ENCODE data around the gene MACROD2.
A peak's percentile ranks its signal among the peaks of the same experiment; 100 is the strongest.
"Not testable (repeated sequence)": the region's sequence is repeated elsewhere in the genome, so short reads cannot be mapped to it uniquely, and the experiment has no call there.

The MACROD2 gene

GRCh38 chr20:14981486-14981885 is 986.2 kb downstream of the MACROD2 start:
- DNase-seq = not testable (repeated sequence)

DNA sequence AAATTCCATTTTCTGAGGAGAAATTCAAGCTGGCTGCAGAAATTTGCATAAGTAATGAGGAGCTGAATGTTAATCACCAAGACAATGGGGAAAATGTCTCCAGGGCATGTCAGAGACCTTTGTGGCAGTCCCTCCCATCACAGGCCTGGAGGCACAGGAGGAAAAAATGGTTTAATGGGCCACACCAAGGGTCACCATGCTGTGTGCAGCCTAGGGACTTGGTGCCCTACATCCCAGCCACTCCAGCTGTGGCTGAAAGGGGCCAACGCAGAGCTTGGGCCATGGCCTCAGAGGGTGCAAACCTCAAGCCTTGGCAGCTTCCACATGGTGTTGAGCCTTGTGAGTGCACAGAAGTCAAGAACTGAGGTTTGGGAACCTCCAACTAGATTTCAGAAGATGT is 987.0 kb downstream of the MACROD2 start:
- DNase-seq = not testable (repeated sequence)

DNA sequence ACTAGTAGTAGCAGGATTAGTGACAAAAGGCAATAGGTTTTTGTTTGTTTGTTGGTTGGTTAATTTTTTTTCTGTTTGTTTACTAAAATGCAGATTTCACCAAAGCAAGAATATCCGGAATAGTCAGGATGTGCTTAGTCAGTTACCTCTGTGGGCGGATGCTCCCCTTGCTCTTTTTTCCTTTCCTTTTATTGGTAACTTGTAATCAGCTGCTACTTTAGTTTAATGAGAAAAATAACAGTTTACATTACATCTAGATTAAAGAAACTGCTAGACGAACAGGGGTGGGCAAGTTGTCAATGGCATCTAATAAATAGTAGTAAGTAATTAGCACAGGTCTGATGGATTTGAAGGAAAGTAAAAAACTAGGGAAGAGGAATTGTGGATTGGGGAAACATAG is 989.0 kb downstream of the MACROD2 start:
- no peak for DNase-seq

GRCh38 chr20:14984768-14985622 is 989.7 kb downstream of the MACROD2 start:
- DNase-seq = no peak

GRCh38 chr20:14986026-14986655 is 990.8 kb downstream of the MACROD2 start:
- DNase-seq = no peak

DNA sequence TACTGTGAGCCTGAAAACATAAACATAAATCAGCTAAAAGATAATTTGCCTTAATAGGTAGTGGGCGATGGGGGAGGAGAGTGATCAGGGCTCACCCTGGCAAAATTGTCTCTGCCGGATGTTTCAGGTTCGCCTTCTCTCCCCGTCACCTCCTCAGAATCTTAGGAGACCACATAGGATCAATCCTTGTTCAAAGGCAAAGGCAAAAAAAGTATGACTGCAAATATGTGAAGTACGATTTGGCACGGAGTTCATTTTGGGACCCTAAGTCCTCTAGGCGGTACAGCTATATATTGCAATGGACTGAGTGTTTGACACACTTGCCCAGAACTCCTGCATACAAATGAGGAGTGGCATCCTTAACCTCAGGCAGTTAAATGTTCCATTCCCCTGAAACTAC is 991.3 kb downstream of the MACROD2 start:
- no peak for DNase-seq

- DNase-seq = no peak
These were observed 994.4 kb downstream of the MACROD2 start for GRCh38 chr20:14989535-14990290.

GRCh38 chr20:14991023-14991422 is 995.7 kb downstream of the MACROD2 start:
- DNase-seq = peak; percentile 28

- DNase-seq = no peak
These were observed 996.8 kb downstream of the MACROD2 start for GRCh38 chr20:14992153-14992552.

DNA sequence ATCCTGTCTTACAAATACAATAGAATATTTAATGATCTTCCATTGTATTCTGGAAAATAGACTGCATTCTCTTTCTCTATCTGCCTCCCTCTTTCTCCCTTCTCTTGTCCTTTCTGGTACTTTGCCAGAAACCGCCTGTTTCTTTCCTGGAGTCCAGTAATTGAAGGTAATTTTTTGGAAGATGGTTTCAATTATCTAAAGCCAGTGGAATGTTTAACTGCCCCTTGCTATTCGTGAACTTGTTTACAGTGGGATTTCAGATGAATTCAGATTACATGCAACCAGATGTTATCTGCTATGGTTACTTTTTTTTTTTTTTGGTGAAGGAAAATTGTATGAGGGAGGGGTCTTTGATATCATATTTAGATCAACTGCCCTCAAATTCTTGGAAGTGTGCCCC is 997.6 kb downstream of the MACROD2 start:
- no peak for DNase-seq

- DNase-seq = no peak
These were observed 1001.8 kb downstream of the MACROD2 start for GRCh38 chr20:14996883-14997672.

DNA sequence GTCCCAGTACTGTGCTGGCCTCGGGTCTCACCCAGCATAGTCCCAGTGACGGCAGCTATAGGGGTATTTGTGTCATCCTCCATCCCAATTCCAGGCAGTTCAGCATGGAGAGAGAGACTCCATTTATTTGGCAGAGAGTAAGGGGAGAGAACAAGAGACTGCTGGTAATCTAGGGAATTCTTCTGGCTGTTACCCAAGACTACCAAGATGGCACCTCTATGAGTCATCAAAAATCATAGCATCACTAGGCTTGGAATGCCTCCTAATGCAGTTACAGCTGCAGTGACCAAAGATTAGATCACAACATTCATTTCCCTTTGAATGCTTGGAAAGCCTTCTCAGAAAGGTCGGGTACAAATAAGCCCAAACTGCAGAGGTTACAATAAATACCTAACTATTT is 1002.5 kb downstream of the MACROD2 start:
- DNase-seq = no peak

- no peak for DNase-seq
These were observed 1010.1 kb downstream of the MACROD2 start for GRCh38 chr20:15005300-15005986.

DNA sequence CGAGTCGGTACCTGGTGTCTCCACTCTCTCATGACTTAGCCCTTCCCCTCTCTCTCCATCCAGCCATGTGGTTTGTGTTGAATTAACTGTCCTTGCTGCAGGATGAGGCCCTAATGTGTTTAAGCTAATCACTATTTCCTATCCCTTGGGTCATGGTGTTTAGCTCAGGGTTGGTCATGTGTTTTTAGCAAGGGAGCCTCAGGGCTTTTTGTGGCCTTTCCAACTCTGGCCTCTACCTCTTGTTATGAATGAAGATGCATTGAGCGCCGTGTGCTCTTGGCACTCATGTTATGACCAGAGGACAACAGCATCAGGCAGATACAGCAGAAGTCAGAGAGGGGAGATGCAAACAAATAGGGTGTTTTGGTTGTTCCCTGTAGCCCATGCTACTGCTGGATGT is 1016.3 kb downstream of the MACROD2 start:
- DNase-seq = no peak

DNA sequence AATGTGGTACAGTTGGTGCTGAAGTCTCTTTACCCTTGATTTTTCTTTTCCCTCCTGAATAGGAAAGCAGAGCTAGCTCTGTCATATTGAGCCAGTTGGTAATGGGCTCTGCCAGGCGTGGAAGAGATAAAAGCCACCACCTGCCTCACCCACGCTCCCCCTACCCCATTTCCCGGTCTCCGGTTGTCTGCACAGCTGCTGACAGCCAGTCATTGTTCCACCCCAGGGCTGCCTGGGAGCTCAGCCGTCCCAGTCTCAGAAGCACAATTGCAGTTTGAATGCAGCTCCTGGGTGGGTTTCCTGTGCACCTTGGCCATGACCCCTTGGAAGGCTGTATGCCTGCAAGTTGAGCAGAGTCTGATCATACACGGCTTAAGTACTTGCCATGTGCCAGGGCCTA is 1017.2 kb downstream of the MACROD2 start:
- DNase-seq = no peak

DNA sequence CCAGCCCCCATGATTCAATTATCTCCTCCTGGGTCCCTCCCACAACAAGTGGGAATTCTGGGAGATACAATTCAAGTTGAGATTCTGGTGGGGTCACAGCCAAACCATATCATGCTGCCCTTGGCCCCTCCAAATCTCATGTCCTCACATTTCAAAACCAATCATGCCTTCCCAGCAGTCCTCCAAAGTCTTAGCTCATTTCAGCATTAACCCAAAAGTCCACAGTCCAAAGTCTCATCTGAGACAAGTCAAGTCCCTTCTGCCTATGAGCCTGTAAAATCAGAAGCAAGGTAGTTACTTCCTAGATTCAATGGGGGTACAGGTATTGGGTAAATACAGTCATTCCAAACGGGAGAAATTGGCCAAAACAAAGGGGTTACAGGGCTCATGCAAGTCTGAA is 1021.6 kb downstream of the MACROD2 start:
- not testable (repeated sequence) for DNase-seq

GRCh38 chr20:15018966-15019365 is 1023.6 kb downstream of the MACROD2 start:
- DNase-seq = no peak

- no peak for DNase-seq
These were observed 1025.5 kb downstream of the MACROD2 start for GRCh38 chr20:15020845-15021244.

DNA sequence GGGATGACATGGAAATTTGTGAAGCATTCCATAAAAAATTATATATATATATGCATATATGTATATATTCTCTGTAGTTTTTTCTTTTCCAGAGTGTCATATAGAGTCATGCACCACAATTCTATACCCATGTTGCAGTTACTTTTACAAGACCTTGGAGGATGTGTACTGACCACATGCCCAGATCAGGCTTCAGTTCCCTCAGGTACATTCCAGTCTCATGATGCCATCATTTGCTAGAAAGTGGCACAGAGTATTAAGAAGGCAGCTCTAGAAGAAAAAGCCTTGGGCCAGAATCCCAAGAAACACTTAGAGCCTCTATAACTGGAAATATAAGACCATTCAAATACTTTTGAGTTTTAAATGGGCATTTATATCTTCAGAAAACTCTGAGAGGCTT is 1027.6 kb downstream of the MACROD2 start:
- DNase-seq = no peak

- DNase-seq = no peak
These were observed 1031.4 kb downstream of the MACROD2 start for GRCh38 chr20:15026759-15027158.

GRCh38 chr20:15030826-15031225 is 1035.5 kb downstream of the MACROD2 start:
- DNase-seq = no peak

Measured in NCI-H82 (cell line).